H1 (cell line): ENCODE results near the gene GPR141. TPM values are rescaled to one million over a fixed set of nuclear protein-coding genes. Genes with fewer than 3 reads are reported as not detected.

Experiments used
- BRCA1 ChIP-seq: IDR thresholded peaks from 2 replicates; pipeline ENCODE4 v1.6.1; 2012; ENCODE audit warnings: low read depth, low read length, improper control_type of control experiment
- CHD7 ChIP-seq: fragments of 300-600 bp; sonication (generic); IDR thresholded peaks from 2 replicates; pipeline ENCODE4 v1.7.1; 2012; ENCODE audit warnings: low read length, moderate library complexity, mild to moderate bottlenecking, inconsistent platforms; ENCODE audit not compliant: insufficient replicate concordance
- CREB1 ChIP-seq: IDR thresholded peaks from 2 replicates; pipeline ENCODE4 v1.6.1; 2012; ENCODE audit warnings: inconsistent platforms
- FOSL1 ChIP-seq: IDR thresholded peaks from 2 replicates; pipeline ENCODE4 v1.6.1; 2011; ENCODE audit warnings: mild to moderate bottlenecking, low read depth, low read length, moderate library complexity; ENCODE audit not compliant: insufficient read depth
- JUND ChIP-seq: IDR thresholded peaks from 2 replicates; pipeline ENCODE4 v1.6.1; 2011; ENCODE audit warnings: mild to moderate bottlenecking, improper control_type of control experiment, low read length
- SAP30 ChIP-seq: fragments of 300-600 bp; sonication (generic); IDR thresholded peaks from 2 replicates; pipeline ENCODE4 v1.7.1; 2012; ENCODE audit warnings: low read length, moderate library complexity, mild to moderate bottlenecking, inconsistent platforms; ENCODE audit not compliant: insufficient read depth, insufficient replicate concordance
- SIN3A ChIP-seq, 2 experiments: IDR thresholded peaks in 1 of 2; conservative IDR thresholded peaks in 1 of 2; 2 replicates each; pipeline ENCODE4 v1.6.1; 2011 to 2012; ENCODE audit warnings: low read length in 2 of 2, improper control_type of control experiment in 1 of 2, low read depth in 1 of 2, mild to moderate bottlenecking in 1 of 2
- TAF1 ChIP-seq: IDR thresholded peaks from 2 replicates; pipeline ENCODE4 v1.6.1; 2011; ENCODE audit warnings: mild to moderate bottlenecking, low read depth, low read length
- USF2 ChIP-seq: IDR thresholded peaks from 2 replicates; pipeline ENCODE4 v1.6.1; 2011; ENCODE audit warnings: low read length, improper control_type of control experiment
- polyA plus RNA-seq, 7 experiments: library from polyadenylated mRNA; depleted of rRNA in 3 of 7; stranded (reverse) in 5 of 7; unstranded in 2 of 7; fragments of >200 nt in 5 of 7; fragments of 200-250 nt in 2 of 7; gene quantifications; 1 replicate in 5 of 7; 2 replicates in 1 of 7; 4 replicates in 1 of 7; pipeline versions ENCODE4 v1.2.1 to v1.2.3, GENCODE V29; 2011 to 2013; ENCODE audit warnings: missing spikeins in 2 of 7, mixed read lengths in 2 of 7
- total RNA-seq: library from RNA; stranded (reverse); fragmentation: NEBNext Ultra II Directional; extraction: Animal tissue kit (Norgen Biotek cat#: 25700); gene quantifications from 2 replicates; pipeline ENCODE4 v1.2.1, GENCODE V29; 2021

The GPR141 gene
- total and polyA plus RNA-seq, 2 of the 8 experiments (the other 6 are each of a cell fraction or from before 2014, with no cell fraction given): 0.45 to 1.0 TPM

- TF ChIP-seq CHD7 (no peak), CREB1 (no peak), USF2 (no peak), TAF1 (no peak), SAP30 (no peak), BRCA1 (no peak), SIN3A (conservative IDR thresholded peaks at IDR 0.05 in 1 of 2, IDR thresholded peaks at IDR 0.05 in 1 of 2; ENCODE audit: low read depth in 1 of 2, low read length in 2 of 2) (no peak), FOSL1 (no peak), JUND (no peak)
Measured at GRCh38 chr7:37645282-37646050, 38.1 kb upstream of the GPR141 start (continued).
